ENCODE data around the gene TEK. TPM values are rescaled to one million over a fixed set of nuclear protein-coding genes. Genes with fewer than 3 reads are reported as not detected.

Gene TEK
- total and polyA plus RNA-seq, 9 of the 15 experiments (the other 6 are each of a cell fraction or from before 2014, with no cell fraction given), result 0.03 to 0.13 (median 0.06) TPM

- ATAC-seq (no peak), DNase-seq (ENCODE audit: extremely low read depth in 1 of 4, low spot score in 3 of 4) (no peak), FAIRE-seq (no peak)
- H3K4me3 ChIP-seq, result no peak overlapping the region
- no TSS peak for BruUV-seq (replicated peaks)
- H3K9ac ChIP-seq (ENCODE audit: insufficient read depth in 1 of 2, low read depth in 2 of 2, low read length in 2 of 2), result no peak overlapping the region
- H3K9me3 ChIP-seq (replicated peaks; ENCODE audit: control insufficient read depth, insufficient read depth, low read depth, low read length), result no peaks in the 10 kb centered on the region
- intact Hi-C loops (cut with micrococcal nuclease) (no loop called here), in situ Hi-C loops (cut with MboI) (no loop called here)
- POLR2A ChIA-PET, result no interaction called here
- TF ChIP-seq CBX8 (IDR thresholded peaks at IDR 0.05; ENCODE audit: borderline replicate concordance, extremely low read depth, low read depth, low read length, poor library complexity, severe bottlenecking), result no peak
- H3K79me2 ChIP-seq (ENCODE audit: control insufficient read depth, insufficient read depth, low read length), result no peaks in the 10 kb centered on the region
- 0% methylated on average over 3 of the region's 3 CpGs for WGBS (ENCODE audit: insufficient coverage, low coverage, missing lambda C conversion rate)
- H3K27ac ChIP-seq (ENCODE audit: extremely low read depth, low read depth, low read length), result no peak overlapping the region
- no peak overlapping the region for H3K4me2 ChIP-seq (ENCODE audit: insufficient read depth, low read length)
- CTCF ChIA-PET (ENCODE audit: low intra/inter-chr PET ratio), result no interaction called here
- H4K20me1 ChIP-seq (replicated peaks; ENCODE audit: control insufficient read depth, insufficient read depth, low read length), result no peaks in the 10 kb centered on the region
- H2AFZ ChIP-seq (ENCODE audit: low read depth, low read length), result no peak overlapping the region
- H3K36me3 ChIP-seq (ENCODE audit: control insufficient read depth, insufficient read depth, low read length), result no peaks in the 10 kb centered on the region
- no peaks in the 10 kb centered on the region for H3K4me1 ChIP-seq (replicated peaks in 1 of 2; ENCODE audit: control insufficient read depth in 2 of 2, insufficient read depth in 2 of 2, low read length in 2 of 2)
- H3K9me1 ChIP-seq (ENCODE audit: control insufficient read depth, insufficient read depth, low read length), result no peaks in the 10 kb centered on the region
- H3K27me3 ChIP-seq (ENCODE audit: control insufficient read depth in 2 of 2, insufficient read depth in 2 of 2, low read length in 2 of 2), result no peaks in the 10 kb centered on the region
These were observed 36.1 kb downstream of the TEK start for GRCh38 chr9:27145143-27145542.

DNA sequence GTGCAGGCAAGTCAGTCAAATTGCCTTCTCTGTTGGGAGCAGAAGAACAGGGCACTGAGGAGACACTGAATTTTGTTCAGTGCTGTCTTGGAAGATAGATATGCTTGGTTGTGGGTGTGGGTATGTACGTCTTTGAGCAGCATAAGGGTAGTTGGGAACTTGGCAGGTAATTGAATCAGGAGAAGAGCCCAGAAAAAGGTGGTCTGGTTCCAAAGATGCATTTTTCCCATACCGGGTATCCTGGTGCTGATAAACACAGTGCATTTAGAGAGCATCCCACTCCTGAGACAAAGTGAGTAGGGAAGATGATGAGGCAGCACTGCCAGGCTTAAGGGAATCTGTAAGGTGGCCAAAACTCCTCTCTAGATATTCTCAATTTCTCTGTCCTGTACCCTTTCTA lies 40.6 kb downstream of the TEK start:
- no peaks in the 10 kb centered on the region for H3K27me3 ChIP-seq (ENCODE audit: control insufficient read depth in 2 of 2, insufficient read depth in 2 of 2, low read length in 2 of 2)
- DNase-seq (ENCODE audit: extremely low read depth in 1 of 4, low spot score in 3 of 4) (no peak), FAIRE-seq (no peak), ATAC-seq (no peak)
- intact Hi-C loops (cut with micrococcal nuclease) (no loop called here), in situ Hi-C loops (cut with MboI) (no loop called here)
- no peak overlapping the region for H3K4me2 ChIP-seq (ENCODE audit: insufficient read depth, low read length)
- no CpG with 5 or more reads among the region's 2 CpGs for WGBS (ENCODE audit: insufficient coverage, low coverage, missing lambda C conversion rate)
- TF ChIP-seq MECOM (CRISPR knock-in tag; IDR thresholded peaks at IDR 0.05) (no peak), MBD1 (CRISPR knock-in tag; IDR thresholded peaks at IDR 0.05) (no peak), CHD4 (IDR thresholded peaks at IDR 0.05; ENCODE audit: insufficient read depth, insufficient replicate concordance, low read depth, low read length, poor library complexity, severe bottlenecking) (no peak)
- no peaks in the 10 kb centered on the region for H3K9me1 ChIP-seq (ENCODE audit: control insufficient read depth, insufficient read depth, low read length)
- POLR2A ChIA-PET, result no interaction called here
- no peaks in the 10 kb centered on the region for H4K20me1 ChIP-seq (replicated peaks; ENCODE audit: control insufficient read depth, insufficient read depth, low read length)
- H3K9ac ChIP-seq (ENCODE audit: insufficient read depth in 1 of 2, low read depth in 2 of 2, low read length in 2 of 2), result no peak overlapping the region
- no peaks in the 10 kb centered on the region for H3K79me2 ChIP-seq (ENCODE audit: control insufficient read depth, insufficient read depth, low read length)
- no peaks in the 10 kb centered on the region for H3K9me3 ChIP-seq (replicated peaks; ENCODE audit: control insufficient read depth, insufficient read depth, low read depth, low read length)
- CTCF ChIA-PET (ENCODE audit: low intra/inter-chr PET ratio), result no interaction called here
- no peaks in the 10 kb centered on the region for H3K4me1 ChIP-seq (replicated peaks in 1 of 2; ENCODE audit: control insufficient read depth in 2 of 2, insufficient read depth in 2 of 2, low read length in 2 of 2)
- H3K4me3 ChIP-seq, result no peak overlapping the region
- no peaks in the 10 kb centered on the region for H3K36me3 ChIP-seq (ENCODE audit: control insufficient read depth, insufficient read depth, low read length)
- H3K27ac ChIP-seq (ENCODE audit: extremely low read depth, low read depth, low read length), result no peak overlapping the region
- BruUV-seq (replicated peaks), result no TSS peak
- H2AFZ ChIP-seq (ENCODE audit: low read depth, low read length), result no peak overlapping the region
